Fibroblast of peridontal ligament (primary cell): Measurements from ENCODE around the gene ZNHIT2.
A peak's percentile ranks its signal among the peaks of the same experiment; 100 is the strongest.

Experiments
- DNase-seq: peaks from one replicate; pipeline ENCODE4 v3.0.0-alpha.2; 2010; ENCODE audit errors: extremely low read depth

Gene ZNHIT2

DNA sequence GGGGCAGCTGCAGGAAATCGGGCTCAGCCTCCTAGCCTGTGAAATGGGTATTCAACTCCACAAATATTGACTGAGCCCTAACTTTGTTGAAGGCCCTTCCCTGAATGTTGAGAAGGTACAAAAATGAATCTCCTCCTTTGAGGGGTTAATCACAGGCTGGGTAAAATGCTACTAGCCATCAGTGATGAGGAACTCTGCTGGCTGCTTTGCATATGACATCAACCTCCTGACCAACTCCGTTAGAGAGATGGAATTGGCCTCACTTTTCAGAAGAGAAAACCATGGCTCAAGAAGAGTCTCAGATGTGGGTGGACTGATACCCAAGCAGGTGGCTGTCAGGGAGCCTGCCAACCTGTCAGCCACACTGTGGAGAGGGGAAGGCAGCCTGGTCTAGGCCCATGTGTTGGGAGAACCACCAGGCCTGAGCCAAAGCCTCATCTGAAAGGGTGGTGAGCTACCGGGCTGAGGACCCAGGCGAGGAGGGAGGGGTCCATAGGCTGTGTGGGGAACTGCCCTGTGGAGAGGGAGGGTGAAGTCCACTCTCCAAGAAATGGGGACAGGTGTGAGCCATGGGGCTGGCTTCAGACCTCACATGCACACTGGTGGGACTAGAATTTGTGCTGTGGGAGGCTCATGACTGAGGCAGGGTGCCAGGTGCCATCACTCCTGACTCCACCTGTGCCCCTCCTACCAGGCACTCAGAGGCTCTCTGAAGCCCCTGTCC lies 45.4 kb downstream of the ZNHIT2 start:
- DNase-seq: peak; percentile 3

DNA sequence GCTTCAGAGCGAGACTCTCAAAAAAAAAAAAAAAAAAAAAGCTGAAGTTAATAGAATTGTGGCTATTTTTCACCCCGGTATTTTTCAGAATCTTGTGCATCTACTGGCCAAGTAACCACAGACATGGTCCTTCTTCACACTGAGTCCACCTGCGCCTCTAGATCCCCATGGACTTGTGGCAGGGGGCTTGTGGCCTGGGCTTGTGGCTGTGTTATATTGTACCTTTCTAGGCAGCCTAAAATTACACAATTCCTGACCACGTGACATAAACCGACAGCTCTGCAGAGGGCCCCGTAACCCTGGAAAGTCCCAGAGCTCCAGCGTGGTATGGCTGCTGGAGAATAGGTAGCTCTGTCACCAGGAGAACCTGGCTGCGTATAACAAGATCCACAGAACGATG lies 48.3 kb downstream of the ZNHIT2 start:
- DNase-seq: no peak

DNA sequence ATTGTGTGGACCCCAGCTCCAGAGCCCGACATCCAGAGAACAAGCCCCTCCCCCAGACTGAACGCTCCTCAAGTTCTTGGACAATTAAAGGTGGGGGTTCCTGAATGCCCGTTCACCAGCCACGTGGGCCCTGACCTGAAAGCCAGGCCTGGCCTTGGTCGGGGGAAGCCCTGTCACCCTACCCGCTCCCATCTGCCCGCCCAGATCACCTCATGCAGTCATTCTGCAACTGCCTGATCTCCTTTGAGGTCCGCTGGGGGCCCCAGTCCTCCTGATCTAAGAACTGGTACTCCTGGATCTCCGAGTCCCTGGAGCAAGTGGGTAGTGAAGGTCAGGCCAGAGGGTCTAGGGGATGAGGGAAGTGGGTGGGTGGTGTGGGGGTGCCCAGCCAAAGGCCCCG lies 50.1 kb downstream of the ZNHIT2 start:
- no peak for DNase-seq

DNA sequence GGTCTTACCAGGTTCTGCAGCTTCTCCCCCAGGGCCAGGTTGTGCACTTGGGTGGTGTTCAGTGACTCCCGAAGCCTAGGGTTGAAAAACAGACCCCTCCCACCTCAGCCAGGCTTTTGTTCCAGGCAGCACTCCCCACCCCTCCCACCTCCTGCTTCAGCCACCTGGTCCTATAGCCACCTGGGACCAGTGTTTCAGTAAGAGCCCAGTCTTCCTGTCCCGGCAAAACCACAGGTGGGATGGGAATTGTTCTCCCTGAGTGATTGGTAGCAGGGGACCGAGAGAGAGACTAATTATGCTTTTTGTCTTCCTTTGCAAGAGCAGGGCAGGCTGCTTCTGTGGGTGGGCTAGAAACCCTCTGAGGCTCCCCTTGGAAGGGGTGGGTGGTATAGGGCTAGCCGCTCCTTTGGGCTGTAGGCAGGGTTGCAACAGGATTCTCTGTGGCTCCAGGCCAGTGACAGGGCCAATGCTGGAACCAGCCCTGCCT lies 50.7 kb downstream of the ZNHIT2 start:
- DNase-seq: no peak
